Measurements from ENCODE around the gene AGBL4. TPM values are rescaled to one million over a fixed set of nuclear protein-coding genes. Genes with fewer than 3 reads are reported as not detected.
"Not testable (repeated sequence)": the region's sequence is repeated elsewhere in the genome, so short reads cannot be mapped to it uniquely, and the experiment has no call there.

The AGBL4 gene
- total RNA-seq, 1 experiment from 2014 or later: not detected

DNA sequence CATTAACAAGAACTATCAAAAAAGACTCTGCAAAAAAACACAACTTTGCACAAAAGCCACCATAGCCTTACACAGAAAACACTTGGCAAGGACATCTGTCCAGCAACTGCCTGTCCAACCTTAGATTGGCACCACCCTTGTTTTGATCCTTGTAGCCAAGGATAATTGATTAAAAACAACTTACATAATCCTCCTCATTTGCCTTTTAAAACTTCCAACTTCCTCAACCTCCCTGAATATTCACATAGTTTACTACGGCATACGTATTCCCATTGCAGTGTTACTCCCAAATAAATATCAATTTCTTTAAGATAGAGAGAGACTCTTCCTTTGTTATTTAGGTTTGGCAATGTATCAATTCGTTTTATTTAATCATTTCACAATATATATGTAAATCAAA lies 72.4 kb downstream of the AGBL4 start:
- H3K27me3 Mint-ChIP-seq (ENCODE audit: insufficient read depth, unreplicated experiment): no peaks in the 10 kb centered on the region
- intact Hi-C loops (cut with micrococcal nuclease; ENCODE audit: unreplicated experiment): no loop called here
- no peak for DNase-seq
- ChIA-PET CTCF (no interaction called here), POLR2A (no interaction called here)
- H3K27ac Mint-ChIP-seq (ENCODE audit: unreplicated experiment): no peak overlapping the region
- no peak overlapping the region for H3K4me3 ChIP-seq (ENCODE audit: low read depth, low read length)
- no peak overlapping the region for H3K4me3 Mint-ChIP-seq (ENCODE audit: unreplicated experiment)
- TF ChIP-seq, protein P1, sequence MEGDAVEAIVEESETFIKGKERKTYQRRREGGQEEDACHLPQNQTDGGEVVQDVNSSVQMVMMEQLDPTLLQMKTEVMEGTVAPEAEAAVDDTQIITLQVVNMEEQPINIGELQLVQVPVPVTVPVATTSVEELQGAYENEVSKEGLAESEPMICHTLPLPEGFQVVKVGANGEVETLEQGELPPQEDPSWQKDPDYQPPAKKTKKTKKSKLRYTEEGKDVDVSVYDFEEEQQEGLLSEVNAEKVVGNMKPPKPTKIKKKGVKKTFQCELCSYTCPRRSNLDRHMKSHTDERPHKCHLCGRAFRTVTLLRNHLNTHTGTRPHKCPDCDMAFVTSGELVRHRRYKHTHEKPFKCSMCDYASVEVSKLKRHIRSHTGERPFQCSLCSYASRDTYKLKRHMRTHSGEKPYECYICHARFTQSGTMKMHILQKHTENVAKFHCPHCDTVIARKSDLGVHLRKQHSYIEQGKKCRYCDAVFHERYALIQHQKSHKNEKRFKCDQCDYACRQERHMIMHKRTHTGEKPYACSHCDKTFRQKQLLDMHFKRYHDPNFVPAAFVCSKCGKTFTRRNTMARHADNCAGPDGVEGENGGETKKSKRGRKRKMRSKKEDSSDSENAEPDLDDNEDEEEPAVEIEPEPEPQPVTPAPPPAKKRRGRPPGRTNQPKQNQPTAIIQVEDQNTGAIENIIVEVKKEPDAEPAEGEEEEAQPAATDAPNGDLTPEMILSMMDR (IDR thresholded peaks at IDR 0.05; ENCODE audit: insufficient read depth in 1 of 2, low read depth in 1 of 2, low read length in 1 of 2, severe bottlenecking in 1 of 2, unreplicated experiment in 1 of 2): no peak
- BruUV-seq (replicated peaks): no TSS peak
- H3K36me3 Mint-ChIP-seq (ENCODE audit: insufficient read depth, unreplicated experiment): no peaks in the 10 kb centered on the region
- no peaks in the 10 kb centered on the region for H3K27me3 ChIP-seq (replicated peaks; ENCODE audit: control insufficient read depth, insufficient read depth, low read length)
- H3K4me1 ChIP-seq: no peaks in the 10 kb centered on the region
- H3K9me3 Mint-ChIP-seq (ENCODE audit: unreplicated experiment): peaks cover 9% of the 10 kb centered on the region
- no peaks in the 10 kb centered on the region for H3K9me3 ChIP-seq
- H3K4me1 Mint-ChIP-seq (ENCODE audit: low read depth, unreplicated experiment): no peaks in the 10 kb centered on the region
- H3K36me3 ChIP-seq (ENCODE audit: control insufficient read depth, insufficient read depth, low read length): no peaks in the 10 kb centered on the region

DNA sequence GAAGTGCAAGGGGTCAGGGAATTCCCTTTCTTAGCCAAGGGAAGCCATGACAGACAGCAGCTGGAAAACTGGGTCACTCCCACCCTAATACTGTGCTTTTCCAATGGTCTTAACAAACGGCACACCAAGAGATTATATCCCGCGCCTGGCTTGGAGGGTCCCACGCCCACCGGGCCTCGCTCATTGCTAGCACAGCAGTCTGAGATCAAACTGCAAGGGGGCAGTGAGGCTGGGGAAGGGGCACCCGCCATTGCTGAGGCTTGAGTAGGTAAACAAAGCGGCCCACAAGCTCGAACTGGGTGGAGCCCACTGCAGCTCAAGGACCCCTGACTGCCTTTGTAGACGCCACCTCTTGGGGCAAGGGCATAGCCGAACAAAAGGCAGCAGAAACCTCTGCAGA lies 108.5 kb downstream of the AGBL4 start:
- CTCF ChIA-PET; H3K4me3 ChIP-seq (ENCODE audit: low read depth, low read length); intact Hi-C loops (cut with micrococcal nuclease; ENCODE audit: unreplicated experiment); H3K27ac Mint-ChIP-seq (ENCODE audit: unreplicated experiment); H3K36me3 ChIP-seq (ENCODE audit: control insufficient read depth, insufficient read depth, low read length); H3K4me1 ChIP-seq; H3K27me3 ChIP-seq (replicated peaks; ENCODE audit: control insufficient read depth, insufficient read depth, low read length); H3K4me3 Mint-ChIP-seq (ENCODE audit: unreplicated experiment); DNase-seq; H3K9me3 ChIP-seq; POLR2A ChIA-PET; BruUV-seq (replicated peaks); H3K9me3 Mint-ChIP-seq (ENCODE audit: unreplicated experiment); H3K4me1 Mint-ChIP-seq (ENCODE audit: low read depth, unreplicated experiment); H3K27me3 Mint-ChIP-seq (ENCODE audit: insufficient read depth, unreplicated experiment); H3K36me3 Mint-ChIP-seq (ENCODE audit: insufficient read depth, unreplicated experiment): not testable (repeated sequence)

DNA sequence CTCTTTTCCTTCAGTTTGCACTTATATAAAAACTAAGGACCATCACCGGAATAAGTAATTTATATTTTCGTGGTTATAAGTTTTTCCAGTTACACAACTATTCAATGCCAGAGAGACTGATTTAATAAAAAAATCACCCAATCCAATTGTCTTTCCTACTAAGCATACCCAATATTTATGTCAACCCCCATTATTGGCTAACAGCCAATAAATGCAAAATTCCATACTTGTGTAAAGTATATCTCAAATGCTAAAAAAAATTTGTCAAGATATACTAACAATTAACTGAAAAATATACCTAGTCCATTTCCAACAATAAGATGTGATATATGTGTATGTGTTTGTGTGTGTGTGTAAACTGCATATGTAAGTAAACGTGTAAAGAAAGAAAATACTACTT lies 117.4 kb downstream of the AGBL4 start:
- Mint-ChIP-seq H3K4me1 (ENCODE audit: low read depth, unreplicated experiment) (no peaks in the 10 kb centered on the region), H3K27me3 (ENCODE audit: insufficient read depth, unreplicated experiment) (peaks cover 6% of the 10 kb centered on the region), H3K4me3 (ENCODE audit: unreplicated experiment) (no peak overlapping the region), H3K27ac (ENCODE audit: unreplicated experiment) (no peak overlapping the region), H3K9me3 (ENCODE audit: unreplicated experiment) (peaks cover 11% of the 10 kb centered on the region), H3K36me3 (ENCODE audit: insufficient read depth, unreplicated experiment) (no peaks in the 10 kb centered on the region)
- Histone ChIP-seq H3K9me3 (no peaks in the 10 kb centered on the region), H3K4me1 (no peaks in the 10 kb centered on the region), H3K27me3 (replicated peaks; ENCODE audit: control insufficient read depth, insufficient read depth, low read length) (no peaks in the 10 kb centered on the region), H3K36me3 (ENCODE audit: control insufficient read depth, insufficient read depth, low read length) (no peaks in the 10 kb centered on the region), H3K4me3 (ENCODE audit: low read depth, low read length) (no peak overlapping the region)
- intact Hi-C loops (cut with micrococcal nuclease; ENCODE audit: unreplicated experiment): no loop called here
- BruUV-seq (replicated peaks): no TSS peak
- CTCF ChIA-PET: no interaction called here
- TF ChIP-seq, protein P1 (IDR thresholded peaks at IDR 0.05; ENCODE audit: insufficient read depth in 1 of 2, low read depth in 1 of 2, low read length in 1 of 2, severe bottlenecking in 1 of 2, unreplicated experiment in 1 of 2): no peak
- no peak for DNase-seq
- POLR2A ChIA-PET: no interaction called here

DNA sequence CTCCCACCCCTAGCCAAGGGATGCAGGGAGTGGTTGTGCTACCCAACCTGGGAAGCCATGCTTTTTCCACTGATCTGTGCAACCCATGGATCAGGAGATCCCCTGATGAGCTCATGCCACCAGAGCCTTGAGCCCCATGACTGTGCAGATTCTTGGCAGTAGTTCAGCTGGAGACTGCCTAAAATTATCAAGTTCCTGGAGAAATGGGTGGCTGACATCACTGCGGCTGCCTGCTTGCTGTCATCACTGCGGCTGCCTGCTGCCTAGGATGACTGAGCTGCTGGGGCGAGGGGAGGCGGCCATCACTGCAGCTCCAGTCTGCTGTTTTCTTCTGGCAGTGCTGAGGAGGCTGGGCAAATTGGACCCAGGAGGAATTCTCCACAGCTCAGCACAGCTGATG lies 159.2 kb downstream of the AGBL4 start:
- Mint-ChIP-seq H3K4me1 (ENCODE audit: low read depth, unreplicated experiment) (no peaks in the 10 kb centered on the region), H3K9me3 (ENCODE audit: unreplicated experiment) (peaks cover 20% of the 10 kb centered on the region), H3K4me3 (ENCODE audit: unreplicated experiment) (no peak overlapping the region), H3K27me3 (ENCODE audit: insufficient read depth, unreplicated experiment) (no peaks in the 10 kb centered on the region), H3K36me3 (ENCODE audit: insufficient read depth, unreplicated experiment) (no peaks in the 10 kb centered on the region), H3K27ac (ENCODE audit: unreplicated experiment) (no peak overlapping the region)
- ChIA-PET CTCF (no interaction called here), POLR2A (no interaction called here)
- no TSS peak for BruUV-seq (replicated peaks)
- DNase-seq: no peak
- TF ChIP-seq, protein P1 (IDR thresholded peaks at IDR 0.05; ENCODE audit: insufficient read depth in 1 of 2, low read depth in 1 of 2, low read length in 1 of 2, severe bottlenecking in 1 of 2, unreplicated experiment in 1 of 2): no peak
- Histone ChIP-seq H3K9me3 (no peaks in the 10 kb centered on the region), H3K4me3 (ENCODE audit: low read depth, low read length) (no peak overlapping the region), H3K27me3 (replicated peaks; ENCODE audit: control insufficient read depth, insufficient read depth, low read length) (no peaks in the 10 kb centered on the region), H3K4me1 (no peaks in the 10 kb centered on the region), H3K36me3 (ENCODE audit: control insufficient read depth, insufficient read depth, low read length) (no peaks in the 10 kb centered on the region)
- intact Hi-C loops (cut with micrococcal nuclease; ENCODE audit: unreplicated experiment): no loop called here
